T-helper 22 cell (primary cell): ENCODE measurements around the gene REEP1.
"Not testable (repeated sequence)": the region's sequence is repeated elsewhere in the genome, so short reads cannot be mapped to it uniquely, and the experiment has no call there.

Experiments used
- DNase-seq: peaks from one replicate; pipeline ENCODE4 v3.0.0-alpha.2; 2020; ENCODE audit warnings: low read depth

REEP1 gene

DNA sequence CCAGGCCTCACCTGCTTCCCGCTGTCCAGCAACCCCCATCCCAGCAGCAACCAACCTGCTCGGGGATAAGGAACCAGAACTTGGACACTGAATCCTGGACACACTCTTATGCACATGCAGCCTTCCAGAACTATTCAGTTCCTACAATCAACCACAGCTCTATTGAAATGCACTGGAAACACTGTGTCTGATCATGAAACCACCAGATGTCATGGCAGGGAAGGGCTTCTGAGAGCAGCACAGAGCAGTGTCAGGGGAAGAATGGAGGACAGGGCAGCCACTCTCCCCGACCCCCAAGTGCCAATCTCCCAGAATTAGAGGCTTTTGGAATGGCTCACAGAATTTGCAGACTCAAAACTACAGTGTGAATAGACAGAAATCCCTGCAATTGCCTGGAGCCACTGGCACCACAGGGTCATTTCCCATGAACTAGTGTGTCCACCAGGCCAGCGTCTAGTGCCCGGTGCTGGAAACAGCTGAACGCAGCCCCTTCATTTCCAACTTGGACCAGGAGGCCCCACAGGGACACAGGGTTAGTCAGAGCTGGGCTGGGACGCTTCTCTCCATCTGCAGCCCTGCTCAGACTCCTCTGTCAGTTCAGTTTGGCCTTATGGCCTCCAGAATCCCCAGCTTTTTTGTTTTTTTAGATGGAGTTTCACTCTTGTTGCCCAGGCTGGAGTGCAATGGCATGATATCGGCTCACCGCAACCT is 112.6 kb downstream of the REEP1 start:
- DNase-seq = no peak

DNA sequence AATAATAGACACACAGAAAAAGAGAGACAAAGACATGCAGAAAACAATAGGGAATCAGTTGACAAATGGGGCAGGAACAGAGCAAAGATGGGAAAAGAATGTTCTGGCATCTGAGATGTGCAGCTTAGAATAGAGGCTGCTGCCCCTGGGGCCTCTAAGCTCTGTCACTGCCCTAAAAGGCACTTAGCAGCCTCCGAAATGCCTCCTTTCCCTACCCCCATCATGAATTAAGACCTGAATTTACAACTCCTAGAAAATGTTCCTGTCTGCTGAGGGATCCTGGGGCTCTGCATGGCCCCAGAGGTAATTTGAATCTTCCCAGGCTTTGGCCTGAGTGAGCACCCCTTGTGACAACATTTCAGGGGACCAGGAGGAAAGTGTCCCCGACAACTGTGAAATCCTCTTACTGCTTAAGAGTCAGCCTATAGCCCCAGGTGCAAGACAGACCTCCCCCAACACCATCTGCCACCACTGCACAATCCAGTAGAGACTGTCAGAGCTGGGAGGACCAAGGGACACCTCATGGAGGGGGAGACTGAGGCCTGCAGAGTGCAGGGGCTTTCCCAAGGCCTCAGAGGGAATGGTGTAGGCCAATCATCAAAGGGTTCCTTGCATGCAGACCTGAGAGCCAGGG is 113.4 kb downstream of the REEP1 start:
- DNase-seq = no peak

GRCh38 chr2:86223140-86223926 is 114.1 kb downstream of the REEP1 start:
- no peak for DNase-seq

DNA sequence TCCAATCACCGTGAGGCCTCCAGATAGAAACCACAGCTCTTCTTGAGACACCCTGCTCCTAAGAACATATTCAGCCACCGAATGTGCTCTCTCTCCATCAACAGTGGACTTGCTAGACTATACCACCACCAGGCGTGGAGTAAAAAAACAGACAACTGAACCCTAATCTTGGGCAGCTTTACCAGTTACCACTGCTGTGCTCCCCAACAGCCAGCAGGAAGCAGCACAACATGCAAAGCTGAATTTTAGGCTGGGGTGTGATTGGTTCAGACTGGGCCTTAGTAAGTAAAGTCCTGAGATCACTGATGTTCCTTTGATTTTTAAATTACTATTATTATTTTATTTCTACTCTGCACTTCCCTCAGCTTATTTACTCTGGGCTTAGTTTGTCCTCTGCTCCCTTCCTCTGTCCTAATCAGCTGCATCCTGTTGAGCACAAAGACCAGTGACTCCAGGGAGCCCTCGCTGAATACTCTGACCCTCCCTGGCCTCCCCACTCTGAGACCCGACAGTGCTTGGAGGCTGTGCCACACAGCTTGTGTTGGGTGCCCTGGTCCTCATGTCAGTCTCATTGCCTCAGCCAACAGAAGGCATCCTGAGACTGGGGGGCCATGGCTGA is 116.3 kb downstream of the REEP1 start:
- DNase-seq = no peak

DNA sequence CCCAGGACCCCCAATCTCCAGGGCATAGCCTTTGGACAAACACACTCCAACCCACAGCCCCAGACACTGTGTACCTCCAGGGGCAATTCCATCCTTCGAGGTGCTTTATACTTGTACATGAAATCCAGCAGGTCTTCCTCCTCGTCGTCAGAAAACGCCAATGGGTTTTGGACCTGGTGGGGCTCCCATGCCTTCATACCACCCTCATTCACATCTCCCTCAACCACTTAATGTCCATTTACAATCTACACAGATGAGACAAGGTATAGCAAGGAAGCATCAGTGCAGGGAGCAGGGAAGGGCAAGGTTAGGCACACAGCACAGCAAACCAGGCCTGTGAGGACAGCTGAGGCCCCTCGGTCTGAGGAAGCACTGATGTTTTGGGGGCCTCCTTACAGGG is 117.5 kb downstream of the REEP1 start:
- no peak for DNase-seq

GRCh38 chr2:86218124-86218523 is 119.3 kb downstream of the REEP1 start:
- no peak for DNase-seq

- DNase-seq = no peak
Measured at GRCh38 chr2:86216575-86217555, 120.6 kb downstream of the REEP1 start.

- no peak for DNase-seq
Measured at GRCh38 chr2:86214503-86214832, 123.0 kb downstream of the REEP1 start.

DNA sequence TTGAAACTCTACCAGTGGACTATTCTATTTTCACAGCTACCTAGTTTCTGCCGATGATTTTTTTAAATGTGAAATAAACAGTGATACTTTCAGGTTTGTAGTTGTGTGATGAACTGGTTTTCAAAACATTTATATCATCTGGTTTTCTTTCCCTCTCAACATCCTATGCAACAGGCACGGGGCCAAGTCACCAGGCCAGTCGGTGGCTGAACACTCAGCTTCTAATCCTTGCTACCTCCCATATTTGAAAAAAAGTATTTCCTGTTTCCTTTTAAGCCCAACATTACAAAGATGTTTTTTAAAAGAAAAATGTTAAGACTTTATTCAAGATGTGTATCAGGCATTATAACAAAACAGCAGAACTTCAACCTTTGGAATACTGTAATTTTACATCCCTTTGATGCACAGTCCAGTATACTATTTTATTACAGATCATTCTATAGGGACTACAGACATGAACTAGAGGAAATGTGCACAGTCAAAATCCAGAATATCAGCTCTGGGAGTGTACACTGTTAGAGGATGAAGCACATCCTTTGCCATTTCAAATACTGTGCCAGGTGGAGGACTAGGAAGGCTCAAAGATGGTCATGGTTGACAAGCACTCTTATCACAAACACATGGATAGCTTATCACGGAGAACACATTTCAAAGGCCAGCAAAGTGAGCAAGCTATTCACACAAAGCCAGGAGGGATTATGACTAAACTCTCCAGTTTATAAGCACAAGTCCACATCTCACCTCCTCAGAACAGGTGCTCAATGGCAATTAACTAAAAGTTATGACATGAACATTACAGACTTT is 123.5 kb downstream of the REEP1 start:
- DNase-seq = no peak

DNA sequence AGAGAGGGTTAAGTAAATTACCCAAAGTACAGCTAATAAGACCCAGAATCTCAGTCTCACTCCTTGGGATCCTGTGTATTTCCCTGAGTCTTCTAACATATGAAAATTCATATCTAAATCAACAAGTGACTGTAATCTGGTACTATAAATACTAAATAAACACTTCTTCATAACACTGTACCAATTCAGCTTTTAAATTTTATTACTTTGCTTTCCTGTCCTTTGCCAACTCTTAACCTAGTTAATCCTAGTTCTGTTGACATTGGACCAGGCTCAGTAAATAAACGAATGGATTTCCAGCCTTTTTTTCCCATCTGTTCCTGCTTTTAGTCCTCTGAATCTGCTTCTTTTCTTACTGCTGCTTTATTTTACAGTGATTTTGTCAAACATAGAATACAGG is 124.4 kb downstream of the REEP1 start:
- no peak for DNase-seq

GRCh38 chr2:86211796-86212188 is 125.6 kb downstream of the REEP1 start:
- DNase-seq = no peak

- no peak for DNase-seq
Measured at GRCh38 chr2:86211033-86211795, 126.2 kb downstream of the REEP1 start.

DNA sequence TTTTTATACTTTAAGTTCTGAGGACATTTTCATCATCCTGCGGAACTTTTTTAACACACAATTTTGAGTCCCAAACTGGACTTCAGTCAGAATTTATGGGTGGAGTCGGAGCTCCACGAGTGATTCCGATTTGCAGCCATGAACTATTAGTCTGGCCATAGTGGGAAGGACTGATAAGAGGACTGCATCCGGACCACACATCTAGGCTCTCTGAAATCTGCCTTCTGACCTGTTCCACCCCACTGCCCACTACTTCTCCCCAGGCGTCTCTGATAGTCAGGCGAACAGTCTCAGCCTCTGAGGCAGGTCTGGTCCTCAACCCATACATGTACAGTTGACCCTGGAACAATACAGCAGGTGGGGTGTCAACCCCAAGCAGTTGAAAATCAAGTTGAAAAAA is 133.0 kb downstream of the REEP1 start:
- DNase-seq = no peak

GRCh38 chr2:86203614-86204013 is 133.8 kb downstream of the REEP1 start:
- no peak for DNase-seq

- DNase-seq = no peak
Measured at GRCh38 chr2:86202702-86203101, 134.7 kb downstream of the REEP1 start.

GRCh38 chr2:86202336-86202692 is 135.1 kb downstream of the REEP1 start:
- DNase-seq = no peak

- DNase-seq = no peak
Measured at GRCh38 chr2:86201671-86202335, 135.6 kb downstream of the REEP1 start.

GRCh38 chr2:86200564-86200963 is 136.9 kb downstream of the REEP1 start:
- not testable (repeated sequence) for DNase-seq

DNA sequence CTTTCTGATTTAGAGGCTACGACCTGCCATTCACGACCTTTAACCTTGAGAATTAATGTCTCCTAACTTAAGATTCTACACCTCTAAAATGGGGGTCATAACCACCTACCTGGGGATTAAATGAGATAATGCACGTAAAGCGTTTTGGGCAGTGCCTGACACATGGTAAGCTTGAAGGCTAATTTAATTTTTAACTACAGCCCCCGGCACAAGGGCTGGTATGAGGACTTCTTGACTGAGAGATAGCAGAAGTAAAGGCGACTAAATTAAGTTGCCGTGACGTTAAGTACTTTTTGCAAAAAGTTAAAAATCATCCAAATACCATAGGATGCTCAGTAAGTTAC is 137.6 kb downstream of the REEP1 start:
- DNase-seq = no peak
